Brain microvascular endothelial cell (primary cell): ENCODE data around the gene CENPB.

Experiments
- DNase-seq: peaks from one replicate; pipeline ENCODE4 v3.0.0-alpha.2; 2020
- H3K27ac ChIP-seq: fragments of 250-450 bp; sonication (Bioruptor Pico); 2 replicates; pipeline ENCODE4 v1.5.1; 2020; ENCODE audit warnings: mild to moderate bottlenecking, moderate library complexity
- H3K27me3 ChIP-seq: fragments of 250-450 bp; sonication (Bioruptor Pico); replicated peaks from 2 replicates; pipeline ENCODE4 v1.5.1; 2020; ENCODE audit warnings: mild to moderate bottlenecking
- H3K36me3 ChIP-seq: fragments of 250-450 bp; sonication (Bioruptor Pico); replicated peaks from 2 replicates; pipeline ENCODE4 v1.5.1; 2020; ENCODE audit warnings: mild to moderate bottlenecking
- H3K4me3 ChIP-seq: 2 replicates; pipeline ENCODE4 v1.5.1; 2011; ENCODE audit warnings: low read depth, mild to moderate bottlenecking, control low read depth, low read length, moderate library complexity
- in situ Hi-C: cut with HindIII; loops from 2 replicates; pipeline ENCODE4 v1.10.0; 2017; ENCODE audit warnings: low sequenced_read_pairs, low pct_ligation_motif_present
- TF ChIP-seq, protein P1 (sequence below): IDR thresholded peaks from 2 replicates; pipeline ENCODE4 v1.5.1; 2011; ENCODE audit warnings: low read depth, mild to moderate bottlenecking, moderate library complexity, low read length, control low read depth, inconsistent platforms; ENCODE audit errors: missing control alignments

Gene CENPB

DNA sequence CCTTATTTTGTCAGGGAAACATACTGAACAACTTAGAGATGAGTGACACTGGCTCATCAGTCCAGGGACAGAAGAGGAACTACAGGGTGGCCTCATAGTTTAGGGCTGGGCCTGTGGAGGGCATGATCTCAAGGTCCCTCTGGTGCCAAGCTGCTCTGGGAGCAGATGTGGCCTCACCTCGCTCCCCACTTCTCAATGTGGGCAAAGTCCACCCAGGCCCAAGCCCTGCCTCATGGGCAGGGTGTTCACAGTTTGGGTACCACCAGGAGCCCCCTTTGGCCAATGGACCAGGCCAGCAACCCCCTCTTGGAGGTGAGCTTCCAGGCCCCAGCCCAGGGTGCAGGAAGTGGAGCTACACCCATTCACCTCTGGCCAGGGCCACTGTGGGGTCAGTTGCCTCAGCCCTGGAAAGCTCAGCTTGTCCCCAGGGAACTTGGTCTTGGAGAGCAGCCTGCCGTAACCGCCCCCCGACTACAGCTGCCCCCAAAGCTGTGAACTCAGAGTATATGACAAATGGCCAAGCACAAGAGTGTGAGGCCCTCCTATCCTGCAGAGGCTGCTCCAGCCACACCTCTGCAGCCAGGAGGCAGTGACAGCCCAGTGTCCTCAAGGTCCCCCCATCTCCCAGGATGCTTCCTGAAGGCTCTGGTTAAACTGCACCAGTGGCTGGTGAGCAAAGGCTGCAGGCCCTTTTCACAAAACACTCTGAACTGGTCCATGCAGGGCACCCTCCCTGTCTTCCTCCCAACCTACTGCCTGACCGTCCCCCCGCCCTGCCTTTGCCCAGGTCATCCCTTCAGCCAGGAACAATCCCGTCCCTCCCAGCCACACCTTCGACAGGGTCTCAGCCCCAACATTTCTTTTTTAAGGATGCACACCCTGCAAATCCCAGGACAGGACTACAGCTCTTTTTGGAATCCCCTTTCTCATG is 22.6 kb downstream of the CENPB start:
- Histone ChIP-seq H3K36me3 (peaks cover 4% of the 10 kb centered on the region), H3K27ac (no peak overlapping the region), H3K4me3 (no peak overlapping the region), H3K27me3 (no peaks in the 10 kb centered on the region)
- in situ Hi-C loops, result no loop called here
- no peak for DNase-seq
- TF ChIP-seq, protein P1, sequence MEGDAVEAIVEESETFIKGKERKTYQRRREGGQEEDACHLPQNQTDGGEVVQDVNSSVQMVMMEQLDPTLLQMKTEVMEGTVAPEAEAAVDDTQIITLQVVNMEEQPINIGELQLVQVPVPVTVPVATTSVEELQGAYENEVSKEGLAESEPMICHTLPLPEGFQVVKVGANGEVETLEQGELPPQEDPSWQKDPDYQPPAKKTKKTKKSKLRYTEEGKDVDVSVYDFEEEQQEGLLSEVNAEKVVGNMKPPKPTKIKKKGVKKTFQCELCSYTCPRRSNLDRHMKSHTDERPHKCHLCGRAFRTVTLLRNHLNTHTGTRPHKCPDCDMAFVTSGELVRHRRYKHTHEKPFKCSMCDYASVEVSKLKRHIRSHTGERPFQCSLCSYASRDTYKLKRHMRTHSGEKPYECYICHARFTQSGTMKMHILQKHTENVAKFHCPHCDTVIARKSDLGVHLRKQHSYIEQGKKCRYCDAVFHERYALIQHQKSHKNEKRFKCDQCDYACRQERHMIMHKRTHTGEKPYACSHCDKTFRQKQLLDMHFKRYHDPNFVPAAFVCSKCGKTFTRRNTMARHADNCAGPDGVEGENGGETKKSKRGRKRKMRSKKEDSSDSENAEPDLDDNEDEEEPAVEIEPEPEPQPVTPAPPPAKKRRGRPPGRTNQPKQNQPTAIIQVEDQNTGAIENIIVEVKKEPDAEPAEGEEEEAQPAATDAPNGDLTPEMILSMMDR, result no peak

DNA sequence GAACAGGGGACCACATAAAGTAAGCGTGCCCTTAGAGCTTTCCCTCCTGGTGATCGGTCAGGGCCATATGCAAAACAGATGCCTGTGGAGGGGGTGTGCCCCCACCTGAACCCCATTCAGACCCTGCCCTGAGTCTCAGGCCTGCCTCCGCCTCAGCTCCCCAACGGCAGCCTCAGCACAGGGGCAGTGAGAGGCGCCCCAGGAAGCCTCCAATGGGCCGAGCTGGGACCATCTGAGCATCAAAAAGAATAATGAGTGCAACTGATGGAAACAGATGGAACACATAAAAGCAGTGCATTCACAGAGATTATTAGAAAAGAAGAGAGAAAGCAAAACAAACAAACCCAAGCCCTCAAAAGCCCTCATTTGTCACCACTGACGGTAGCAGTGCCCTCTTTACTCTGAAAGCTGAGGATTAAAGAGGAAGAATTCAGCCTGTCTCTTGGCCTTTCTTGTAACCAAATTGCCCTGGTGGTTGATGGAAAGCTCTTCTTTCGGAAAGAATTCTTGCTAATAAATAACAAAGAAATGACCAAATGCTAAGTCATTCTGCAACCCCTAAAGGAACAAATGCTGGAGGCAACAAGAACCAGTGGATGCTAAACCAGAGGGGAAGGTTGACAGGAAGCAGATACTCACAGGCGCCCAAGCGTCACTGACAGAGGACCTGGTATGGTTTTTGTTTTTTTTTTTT is 25.7 kb downstream of the CENPB start:
- no peak for DNase-seq
- TF ChIP-seq, protein P1, result no peak
- Histone ChIP-seq H3K27me3 (no peaks in the 10 kb centered on the region), H3K4me3 (no peak overlapping the region), H3K36me3 (peaks cover 13% of the 10 kb centered on the region), H3K27ac (no peak overlapping the region)
- in situ Hi-C loops, result no loop called here

DNA sequence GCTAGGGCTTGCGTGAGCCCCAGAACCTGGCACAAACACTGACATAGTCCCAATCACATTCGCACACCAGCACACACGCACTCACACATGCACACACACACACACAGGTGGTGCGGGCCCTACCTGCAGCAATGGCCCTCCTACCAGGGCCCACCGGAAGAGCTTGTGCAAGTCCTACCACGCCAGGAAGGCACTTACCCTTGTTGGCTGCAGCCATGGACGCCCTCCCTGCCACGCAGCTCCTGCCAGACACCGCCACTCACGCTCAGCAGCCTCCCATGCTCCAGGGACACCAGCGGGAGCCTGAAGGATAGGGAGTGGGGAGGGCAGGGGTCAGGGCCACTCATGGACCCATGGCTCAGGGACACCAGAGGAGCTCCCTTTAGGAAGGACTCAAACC is 26.7 kb downstream of the CENPB start:
- TF ChIP-seq, protein P1, result no peak
- in situ Hi-C loops, result no loop called here
- H3K4me3 ChIP-seq, result no peak overlapping the region
- H3K27ac ChIP-seq, result no peak overlapping the region
- peaks cover 16% of the 10 kb centered on the region for H3K36me3 ChIP-seq
- H3K27me3 ChIP-seq, result no peaks in the 10 kb centered on the region
- DNase-seq, result no peak

DNA sequence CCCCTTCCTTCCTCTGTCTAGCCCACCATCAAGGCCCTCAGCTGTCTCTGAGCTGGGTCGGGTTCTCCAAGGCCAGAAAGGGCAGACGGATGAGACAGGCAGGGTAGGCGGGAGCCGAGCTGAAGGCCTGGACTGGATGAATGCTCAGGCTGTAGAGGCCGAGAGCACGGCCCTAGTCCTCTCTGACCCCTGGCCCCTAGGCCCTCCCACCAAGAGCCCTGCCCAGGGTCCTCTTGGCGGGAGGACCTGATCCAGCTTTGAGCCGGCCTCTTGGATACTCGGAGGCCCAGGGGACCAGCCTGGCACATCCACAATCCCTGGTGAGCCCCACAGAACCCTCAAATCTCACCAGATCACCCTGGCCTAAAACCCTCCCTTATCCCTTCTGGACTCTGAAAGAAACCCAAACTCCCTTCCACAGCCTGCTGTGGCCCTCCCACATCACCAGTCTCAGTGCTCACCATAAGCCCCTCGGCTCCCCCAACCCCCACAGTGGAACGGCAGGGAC is 27.2 kb downstream of the CENPB start:
- TF ChIP-seq, protein P1, result no peak
- no peak overlapping the region for H3K27ac ChIP-seq

DNA sequence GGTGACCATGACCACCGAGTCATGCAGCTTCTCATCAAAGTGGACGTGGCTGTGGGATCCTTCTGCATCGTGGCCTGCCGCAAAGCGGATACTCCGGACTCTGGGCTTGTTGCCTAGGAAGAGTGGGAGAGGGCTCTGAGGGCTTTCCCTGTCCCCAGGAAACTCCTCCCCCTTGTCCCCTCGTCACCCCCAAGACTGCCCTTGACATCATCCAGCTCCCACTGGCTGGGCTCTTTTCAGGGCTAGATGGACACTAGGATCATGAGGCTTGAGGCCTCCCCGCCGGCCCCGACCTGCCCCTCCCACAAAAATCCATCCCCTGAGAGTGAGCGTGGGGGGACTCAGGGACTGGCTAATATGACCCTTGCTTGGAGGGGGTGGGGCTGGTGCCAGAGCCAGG is 28.0 kb downstream of the CENPB start:
- Histone ChIP-seq H3K27me3 (no peaks in the 10 kb centered on the region), H3K36me3 (peaks cover 16% of the 10 kb centered on the region), H3K27ac (no peak overlapping the region), H3K4me3 (no peak overlapping the region)
- DNase-seq, result no peak
- in situ Hi-C loops, result no loop called here
- TF ChIP-seq, protein P1, result no peak

More for the DNA sequence above, 27.2 kb downstream of the CENPB start:
- no peak overlapping the region for H3K4me3 ChIP-seq
- peaks cover 16% of the 10 kb centered on the region for H3K36me3 ChIP-seq
- in situ Hi-C loops, result no loop called here
- H3K27me3 ChIP-seq, result no peaks in the 10 kb centered on the region
- no peak for DNase-seq
